Muscle layer of duodenum (tissue), 2 donors: ENCODE data around the gene PPP6C.
"Not testable (repeated sequence)": the region's sequence is repeated elsewhere in the genome, so short reads cannot be mapped to it uniquely, and the experiment has no call there.

Source experiments
- H3K27ac ChIP-seq: one replicate; pipeline ENCODE4 v1.7.0; 2013; ENCODE audit warnings: mild to moderate bottlenecking, low read length
- H3K27me3 ChIP-seq: one replicate; pipeline ENCODE4 v1.7.0; 2013; ENCODE audit warnings: low read depth, mild to moderate bottlenecking, control low read depth, low read length
- H3K36me3 ChIP-seq, 2 donors: one replicate each; pipeline ENCODE4 v1.7.0; 2013; ENCODE audit warnings: low read length in 2 of 2, control low read depth in 1 of 2, mild to moderate bottlenecking in 1 of 2; ENCODE audit not compliant: insufficient read depth in 2 of 2, control insufficient read depth in 1 of 2
- H3K4me1 ChIP-seq, 2 donors: one replicate each; pipeline ENCODE4 v1.7.0; 2013; ENCODE audit warnings: low read length in 2 of 2, mild to moderate bottlenecking in 2 of 2, control low read depth in 1 of 2, moderate library complexity in 1 of 2; ENCODE audit not compliant: insufficient read depth in 2 of 2, control insufficient read depth in 1 of 2
- H3K4me3 ChIP-seq, 2 donors: one replicate each; pipeline ENCODE4 v1.7.0; 2013; ENCODE audit warnings: low read length in 2 of 2, low read depth in 1 of 2, mild to moderate bottlenecking in 1 of 2
- H3K9me3 ChIP-seq, 2 donors: one replicate each; pipeline ENCODE4 v1.7.0; 2013; ENCODE audit warnings: low read length in 2 of 2, control low read depth in 1 of 2, mild to moderate bottlenecking in 1 of 2; ENCODE audit not compliant: control insufficient read depth in 1 of 2
- donor health status: healthy.

The PPP6C gene

GRCh38 chr9:125140576-125140975 lies 49.0 kb downstream of the PPP6C start:
- H3K27me3 ChIP-seq: no peaks in the 10 kb centered on the region
- peaks cover 0 to 3% of the 10 kb centered on the region in 2 donors for H3K36me3 ChIP-seq

GRCh38 chr9:125137200-125137599 lies 52.4 kb downstream of the PPP6C start:
- no peaks in the 10 kb centered on the region for H3K9me3 ChIP-seq
- H3K36me3 ChIP-seq: peaks cover 0 to 3% of the 10 kb centered on the region in 2 donors
- no peak overlapping the region for H3K4me3 ChIP-seq
- no peaks in the 10 kb centered on the region for H3K27me3 ChIP-seq
- H3K4me1 ChIP-seq: no peaks in the 10 kb centered on the region
- H3K27ac ChIP-seq: no peak overlapping the region

More at GRCh38 chr9:125140576-125140975, 49.0 kb downstream of the PPP6C start:
- H3K9me3 ChIP-seq: no peaks in the 10 kb centered on the region
- H3K4me3 ChIP-seq: no peak overlapping the region
- no peak overlapping the region for H3K27ac ChIP-seq
- H3K4me1 ChIP-seq: peaks cover 0 to 7% of the 10 kb centered on the region in 2 donors

DNA sequence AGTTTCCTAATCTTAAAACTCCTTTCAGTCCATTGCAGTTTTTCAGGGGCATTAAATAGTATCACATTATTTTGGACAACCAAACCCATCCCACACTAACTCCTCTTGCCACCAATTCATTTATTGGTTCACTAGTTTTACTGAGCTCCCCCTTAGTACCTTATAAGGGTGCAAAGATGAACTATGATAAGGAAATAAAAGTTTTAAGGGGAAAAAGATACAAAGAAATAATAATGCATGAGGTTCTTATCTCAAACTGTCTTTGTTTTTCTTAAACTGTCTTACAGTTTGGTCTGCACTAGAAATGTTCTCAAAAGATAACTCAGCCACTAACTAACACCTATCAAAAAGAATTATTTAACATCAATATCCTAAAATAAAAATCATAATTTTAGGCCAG lies 54.6 kb downstream of the PPP6C start:
- Histone ChIP-seq H3K27me3 (no peaks in the 10 kb centered on the region), H3K36me3 (no peaks in the 10 kb centered on the region), H3K4me1 (no peaks in the 10 kb centered on the region), H3K27ac (no peak overlapping the region), H3K4me3 (no peak overlapping the region), H3K9me3 (no peaks in the 10 kb centered on the region)

DNA sequence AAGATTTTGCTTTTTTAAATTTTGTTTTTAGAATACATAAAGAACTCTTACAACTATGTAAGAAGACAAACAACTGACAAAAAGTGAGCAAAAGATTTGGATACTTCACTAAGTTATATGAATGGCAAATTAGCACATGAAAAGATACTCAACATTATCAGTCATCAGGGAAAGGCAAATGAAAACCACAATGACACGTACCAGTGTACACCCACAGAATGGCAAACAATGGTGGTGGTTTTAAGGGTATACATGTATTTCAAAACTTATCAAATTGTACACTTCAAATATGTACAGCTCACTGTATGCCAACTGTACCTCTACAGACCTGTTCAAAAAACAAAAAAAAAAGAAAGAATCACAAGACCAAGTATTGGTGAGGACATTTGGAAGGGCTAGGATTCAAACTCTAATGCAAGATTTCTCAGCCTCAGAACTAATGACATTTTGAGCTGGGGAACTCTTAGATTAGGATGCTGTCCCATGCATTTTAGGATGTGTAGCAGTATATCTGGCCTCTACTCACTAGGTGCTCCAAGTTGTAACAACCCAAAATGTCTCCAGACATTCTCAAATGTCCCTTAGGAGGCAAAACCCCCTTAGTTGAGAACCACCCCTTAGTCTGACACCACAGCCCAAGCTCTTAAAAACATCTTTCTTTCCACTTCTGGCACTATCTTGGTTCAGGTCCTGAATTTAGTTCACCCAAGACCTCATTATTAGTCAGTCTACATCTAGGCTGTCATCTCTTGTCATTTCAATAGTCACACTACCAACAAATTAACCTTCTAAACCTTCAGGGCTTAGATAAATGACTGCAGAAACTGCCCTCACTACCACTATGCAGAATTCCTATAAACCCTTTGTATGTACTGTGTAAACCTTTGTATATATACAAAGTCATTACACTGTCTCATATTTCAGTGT lies 55.9 kb downstream of the PPP6C start:
- Histone ChIP-seq H3K9me3 (no peaks in the 10 kb centered on the region), H3K4me1 (no peaks in the 10 kb centered on the region), H3K27me3 (no peaks in the 10 kb centered on the region)

DNA sequence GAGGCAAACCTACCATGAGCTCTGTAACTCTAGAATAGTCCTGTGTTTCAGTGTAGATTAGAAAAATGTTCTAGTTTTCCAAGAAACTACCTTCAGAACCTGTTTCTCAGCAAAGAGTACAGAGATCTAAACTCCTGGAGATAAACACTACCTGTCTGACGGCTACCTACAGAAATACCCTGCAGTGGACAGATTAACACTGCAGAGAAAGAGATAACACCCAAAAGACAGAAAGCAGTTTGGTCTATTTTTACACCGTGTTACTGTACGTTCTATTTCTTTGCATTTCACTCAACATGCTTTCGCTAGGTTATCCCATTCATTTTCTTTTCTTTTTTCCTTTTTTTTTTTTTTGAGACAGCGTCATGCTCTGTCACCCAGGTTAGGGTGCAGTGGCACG lies 57.8 kb downstream of the PPP6C start:
- Histone ChIP-seq H3K27me3 (no peaks in the 10 kb centered on the region), H3K4me1 (no peaks in the 10 kb centered on the region), H3K27ac (no peak overlapping the region), H3K4me3 (no peak overlapping the region), H3K36me3 (no peaks in the 10 kb centered on the region), H3K9me3 (no peaks in the 10 kb centered on the region)

More for the DNA sequence above, 55.9 kb downstream of the PPP6C start:
- no peak overlapping the region for H3K27ac ChIP-seq
- no peaks in the 10 kb centered on the region for H3K36me3 ChIP-seq
- no peak overlapping the region for H3K4me3 ChIP-seq

- Histone ChIP-seq H3K4me1 (peaks cover 0 to 9% of the 10 kb centered on the region in 2 donors), H3K27ac (no peak overlapping the region), H3K9me3 (no peaks in the 10 kb centered on the region), H3K36me3 (no peaks in the 10 kb centered on the region), H3K4me3 (no peak overlapping the region), H3K27me3 (no peaks in the 10 kb centered on the region)
These were observed 63.4 kb downstream of the PPP6C start for GRCh38 chr9:125126019-125126746.

DNA sequence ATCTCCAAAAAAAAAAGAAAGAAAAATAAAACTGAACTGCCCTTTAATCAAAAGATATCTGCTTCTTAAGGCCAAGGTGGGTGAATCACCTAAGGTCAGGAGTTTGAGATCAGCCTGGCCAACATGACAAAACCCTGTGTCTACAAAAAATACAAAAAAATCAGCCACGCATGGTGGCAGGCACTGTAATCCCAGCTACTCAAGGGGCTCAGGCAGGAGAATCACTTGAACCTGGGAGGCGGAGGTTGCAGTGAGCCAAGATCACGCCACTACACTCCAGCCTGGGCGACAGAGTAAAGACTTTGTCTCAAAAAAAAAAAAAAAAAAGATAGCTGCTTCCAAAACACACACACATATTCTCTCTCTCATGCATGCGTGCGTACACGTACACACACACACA lies 64.1 kb downstream of the PPP6C start:
- peaks cover 0 to 9% of the 10 kb centered on the region in 2 donors for H3K4me1 ChIP-seq
- no peak overlapping the region for H3K27ac ChIP-seq
- no peaks in the 10 kb centered on the region for H3K27me3 ChIP-seq
- H3K4me3 ChIP-seq: no peak overlapping the region
- no peaks in the 10 kb centered on the region for H3K36me3 ChIP-seq
- no peaks in the 10 kb centered on the region for H3K9me3 ChIP-seq

GRCh38 chr9:125121146-125121545 lies 68.5 kb downstream of the PPP6C start:
- Histone ChIP-seq H3K4me1 (peaks cover 0 to 7% of the 10 kb centered on the region in 2 donors), H3K27me3 (no peaks in the 10 kb centered on the region), H3K36me3 (peaks cover 0 to 3% of the 10 kb centered on the region in 2 donors), H3K9me3 (no peaks in the 10 kb centered on the region), H3K4me3 (no peak overlapping the region), H3K27ac (no peak overlapping the region)

GRCh38 chr9:125119643-125120286 lies 69.8 kb downstream of the PPP6C start:
- Histone ChIP-seq H3K9me3 (no peaks in the 10 kb centered on the region), H3K27me3 (no peaks in the 10 kb centered on the region), H3K4me3 (no peak overlapping the region), H3K4me1 (no peaks in the 10 kb centered on the region), H3K27ac (no peak overlapping the region), H3K36me3 (peaks cover 0 to 3% of the 10 kb centered on the region in 2 donors)

- H3K36me3 ChIP-seq, H3K27ac ChIP-seq: not testable (repeated sequence)
These were observed 70.9 kb downstream of the PPP6C start for GRCh38 chr9:125118696-125119095.

DNA sequence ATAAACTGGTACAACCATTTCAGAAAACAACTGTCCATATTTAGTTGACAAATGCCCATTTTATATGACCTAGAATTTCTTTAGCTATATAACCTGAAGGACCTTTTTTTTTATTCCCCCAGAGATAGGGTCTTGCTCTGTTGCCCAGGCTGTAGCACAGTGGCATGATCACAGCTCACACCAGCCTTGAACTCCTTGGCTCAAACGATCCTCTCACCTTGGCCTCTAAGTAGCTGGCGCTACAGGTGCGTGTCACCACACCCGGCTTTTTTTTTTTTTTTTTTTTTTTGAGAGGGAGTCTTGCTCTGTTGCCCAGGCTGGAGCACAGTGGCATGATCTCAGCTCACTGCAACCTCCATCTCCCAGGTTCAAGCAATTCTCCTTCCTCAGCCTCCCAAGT lies 75.1 kb downstream of the PPP6C start:
- not testable (repeated sequence) for H3K36me3 ChIP-seq, H3K4me3 ChIP-seq, H3K27ac ChIP-seq, H3K27me3 ChIP-seq, H3K4me1 ChIP-seq
- H3K9me3 ChIP-seq: peaks cover 0 to 10% of the 10 kb centered on the region in 2 donors

More at GRCh38 chr9:125118696-125119095, 70.9 kb downstream of the PPP6C start:
- H3K4me1 ChIP-seq, H3K4me3 ChIP-seq, H3K9me3 ChIP-seq, H3K27me3 ChIP-seq: not testable (repeated sequence)
